D721Med (cell line): ENCODE results near the gene ICE1.
"Not testable (repeated sequence)": the region's sequence is repeated elsewhere in the genome, so short reads cannot be mapped to it uniquely, and the experiment has no call there.

Experiments used
- DNase-seq: peaks from one replicate; pipeline ENCODE4 v3.0.0; 2011; ENCODE audit warnings: low spot score; ENCODE audit not compliant: insufficient read length
- FAIRE-seq: peaks from 2 replicates; lab custom pipeline; 2011; peaks lifted over from hg19 to GRCh38; lab: Jason Lieb, UNC
- TF ChIP-seq, protein P1 (sequence below): IDR thresholded peaks from 2 replicates; pipeline ENCODE4 v1.5.1; 2012; ENCODE audit warnings: mild to moderate bottlenecking, control low read depth; ENCODE audit not compliant: insufficient read depth; ENCODE audit errors: missing control alignments

Gene ICE1

DNA sequence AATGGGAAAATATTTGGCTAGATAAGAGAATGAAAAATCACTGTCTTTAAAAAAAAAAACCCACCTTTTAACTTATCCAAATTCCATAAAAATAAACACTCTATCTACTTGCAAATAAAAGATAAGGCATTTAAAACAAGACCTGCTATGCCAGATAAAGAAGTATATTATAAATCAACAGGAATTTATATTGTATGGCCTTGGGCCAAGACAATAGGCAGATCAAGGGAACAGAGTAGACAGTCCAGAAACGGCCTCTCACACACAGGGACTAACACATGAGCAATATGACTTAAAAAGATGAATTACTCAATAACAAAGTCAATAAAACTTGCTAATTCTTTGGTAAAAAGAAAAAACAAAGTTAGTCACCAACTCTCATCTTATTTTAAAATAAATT, 34.7 kb upstream of the ICE1 start:
- TF ChIP-seq, protein P1, sequence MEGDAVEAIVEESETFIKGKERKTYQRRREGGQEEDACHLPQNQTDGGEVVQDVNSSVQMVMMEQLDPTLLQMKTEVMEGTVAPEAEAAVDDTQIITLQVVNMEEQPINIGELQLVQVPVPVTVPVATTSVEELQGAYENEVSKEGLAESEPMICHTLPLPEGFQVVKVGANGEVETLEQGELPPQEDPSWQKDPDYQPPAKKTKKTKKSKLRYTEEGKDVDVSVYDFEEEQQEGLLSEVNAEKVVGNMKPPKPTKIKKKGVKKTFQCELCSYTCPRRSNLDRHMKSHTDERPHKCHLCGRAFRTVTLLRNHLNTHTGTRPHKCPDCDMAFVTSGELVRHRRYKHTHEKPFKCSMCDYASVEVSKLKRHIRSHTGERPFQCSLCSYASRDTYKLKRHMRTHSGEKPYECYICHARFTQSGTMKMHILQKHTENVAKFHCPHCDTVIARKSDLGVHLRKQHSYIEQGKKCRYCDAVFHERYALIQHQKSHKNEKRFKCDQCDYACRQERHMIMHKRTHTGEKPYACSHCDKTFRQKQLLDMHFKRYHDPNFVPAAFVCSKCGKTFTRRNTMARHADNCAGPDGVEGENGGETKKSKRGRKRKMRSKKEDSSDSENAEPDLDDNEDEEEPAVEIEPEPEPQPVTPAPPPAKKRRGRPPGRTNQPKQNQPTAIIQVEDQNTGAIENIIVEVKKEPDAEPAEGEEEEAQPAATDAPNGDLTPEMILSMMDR: no peak

DNA sequence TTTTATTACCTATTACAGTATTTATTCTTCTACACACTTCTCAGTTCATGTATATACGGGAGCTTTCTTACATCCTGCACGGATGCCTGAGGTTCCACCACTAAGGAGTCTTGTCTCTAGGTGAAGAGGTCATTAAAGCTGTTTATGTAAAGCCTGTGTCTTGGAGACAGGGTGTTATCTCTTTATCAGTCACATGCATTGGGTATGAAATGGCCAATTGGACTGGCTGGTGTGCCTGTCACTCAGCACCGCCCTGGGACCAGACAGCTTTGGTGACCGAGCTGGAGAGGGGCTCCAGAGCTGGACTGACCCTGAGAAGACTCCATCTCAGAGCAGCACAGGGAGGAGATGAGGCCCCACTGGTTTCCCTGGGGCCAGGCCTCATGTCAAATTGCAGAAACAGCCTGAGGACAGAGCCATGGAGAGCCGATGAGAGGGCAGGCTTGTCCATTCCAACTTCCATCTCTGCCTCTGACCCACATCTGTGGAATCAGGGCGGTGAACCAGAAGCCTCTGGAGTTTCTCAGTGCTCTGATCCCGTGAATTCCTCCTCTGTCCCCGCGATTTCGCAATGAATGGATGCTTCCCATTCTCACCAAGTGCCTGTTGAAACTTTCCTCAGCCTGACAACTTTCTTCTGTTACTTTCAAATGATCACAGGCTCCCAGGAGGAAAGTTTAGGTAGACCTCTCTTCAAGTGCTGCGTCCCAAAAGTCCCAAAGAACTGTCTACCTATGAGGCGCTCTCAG, 32.2 kb upstream of the ICE1 start:
- not testable (repeated sequence) for DNase-seq

More for the DNA sequence above, 34.7 kb upstream of the ICE1 start:
- FAIRE-seq (no peak), DNase-seq (no peak)

DNA sequence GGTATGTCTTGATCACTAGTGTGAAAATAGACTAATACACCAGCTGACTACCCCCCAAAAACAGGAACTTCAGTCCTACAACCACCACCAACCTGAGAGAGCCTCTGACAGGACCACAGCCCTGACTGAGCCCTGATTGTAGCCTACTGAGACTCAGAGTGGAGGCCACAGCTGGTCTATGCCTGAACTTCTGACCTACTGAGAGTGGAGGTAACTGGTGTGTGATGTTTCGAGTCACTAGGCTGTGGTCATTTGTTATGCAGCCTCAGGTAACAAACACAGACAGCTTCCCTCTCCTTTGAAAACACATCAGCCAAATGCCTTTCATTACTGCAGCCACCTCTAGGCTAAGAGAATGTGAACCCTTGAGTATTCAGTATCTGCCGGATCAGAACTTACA, 30.0 kb upstream of the ICE1 start:
- not testable (repeated sequence) for FAIRE-seq, DNase-seq

More for the DNA sequence above, 32.2 kb upstream of the ICE1 start:
- not testable (repeated sequence) for FAIRE-seq

DNA sequence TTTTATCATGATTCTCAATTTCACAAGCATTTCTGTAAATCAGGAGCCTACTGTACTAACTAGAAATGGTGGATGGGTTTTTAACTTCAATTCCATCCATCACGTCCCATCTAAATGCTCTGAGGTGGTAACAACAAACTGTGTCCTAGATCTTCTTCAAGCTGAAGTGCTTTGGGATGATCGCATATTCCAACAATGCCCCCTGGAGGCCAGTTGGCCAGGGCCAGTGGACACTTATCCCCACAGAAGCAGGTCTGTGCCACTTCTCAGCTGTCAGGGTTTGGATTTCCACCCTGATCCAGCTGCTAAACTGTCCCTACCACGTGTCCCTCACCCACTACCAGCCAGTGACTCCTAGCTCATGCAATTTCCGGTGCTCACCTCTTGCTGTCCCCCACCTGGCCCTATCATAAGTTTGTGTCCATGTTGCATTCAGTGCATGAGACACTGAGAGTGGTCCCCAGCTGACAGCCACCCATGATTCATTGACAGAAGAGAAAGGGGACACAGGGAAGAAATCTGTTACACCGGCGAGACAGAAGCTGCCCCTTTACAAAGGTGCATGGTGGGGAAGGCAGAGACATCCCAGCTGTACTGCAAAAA, 28.0 kb upstream of the ICE1 start:
- DNase-seq, FAIRE-seq: not testable (repeated sequence)
- TF ChIP-seq, protein P1: peak; percentile 1

DNA sequence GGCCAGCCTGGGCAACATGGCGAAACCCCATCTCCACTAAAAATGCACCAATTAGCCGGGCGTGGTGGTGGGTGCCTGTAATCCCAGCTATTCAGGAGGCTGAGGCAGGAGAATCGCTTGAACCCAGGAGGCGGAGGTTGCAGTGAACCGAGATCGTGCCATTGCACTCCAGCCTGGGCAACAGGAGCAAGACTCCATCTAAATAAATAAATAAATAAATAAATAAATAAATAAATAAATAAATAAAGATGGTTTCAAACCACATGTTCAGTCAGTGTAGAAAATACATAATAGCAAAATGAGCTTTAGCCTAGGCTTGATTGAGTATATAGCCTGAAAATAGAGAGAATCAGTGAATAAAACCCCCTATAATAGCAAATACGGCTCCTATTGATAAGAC, 27.4 kb upstream of the ICE1 start:
- DNase-seq, FAIRE-seq: not testable (repeated sequence)

DNA sequence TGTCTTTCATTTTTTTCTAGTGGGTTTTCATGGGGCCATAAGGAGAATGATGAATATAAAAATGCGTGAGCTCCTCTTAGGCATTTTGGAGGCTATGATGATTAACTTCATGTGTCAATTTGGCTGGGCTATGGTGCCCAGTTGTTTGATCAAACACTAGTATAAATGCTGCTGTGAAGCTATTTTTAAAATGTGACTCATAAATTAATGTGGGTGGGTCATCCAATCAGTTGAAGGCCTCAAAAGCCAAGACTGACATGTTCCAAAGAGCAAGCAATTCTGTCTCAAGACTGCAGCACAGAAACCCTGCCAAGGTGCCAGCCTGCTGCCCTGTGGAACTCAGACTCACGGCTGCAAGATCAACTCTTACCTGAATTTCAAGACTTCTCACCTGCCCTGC, 24.4 kb upstream of the ICE1 start:
- DNase-seq: no peak
- FAIRE-seq: no peak
- TF ChIP-seq, protein P1: no peak

DNA sequence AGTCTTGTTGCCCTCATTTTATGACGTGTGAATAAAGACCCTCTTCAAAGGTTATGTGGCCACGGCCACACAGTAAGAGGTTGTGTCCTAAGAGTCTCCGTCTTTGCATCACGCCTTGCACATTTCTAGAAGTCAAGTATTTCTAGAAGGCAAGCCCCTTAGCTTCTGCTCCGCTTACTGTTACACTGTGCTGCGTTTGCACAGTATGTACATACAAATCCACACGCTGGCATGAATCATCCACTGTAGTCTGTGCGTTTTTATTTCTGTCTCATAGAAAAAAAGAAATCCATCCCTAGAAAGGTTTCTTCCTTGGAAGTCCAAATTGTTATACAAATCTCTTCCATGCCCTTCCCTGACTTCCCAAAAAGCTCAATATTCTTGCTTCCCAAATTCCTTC, 21.4 kb upstream of the ICE1 start:
- TF ChIP-seq, protein P1: no peak
- DNase-seq: no peak
- no peak for FAIRE-seq

DNA sequence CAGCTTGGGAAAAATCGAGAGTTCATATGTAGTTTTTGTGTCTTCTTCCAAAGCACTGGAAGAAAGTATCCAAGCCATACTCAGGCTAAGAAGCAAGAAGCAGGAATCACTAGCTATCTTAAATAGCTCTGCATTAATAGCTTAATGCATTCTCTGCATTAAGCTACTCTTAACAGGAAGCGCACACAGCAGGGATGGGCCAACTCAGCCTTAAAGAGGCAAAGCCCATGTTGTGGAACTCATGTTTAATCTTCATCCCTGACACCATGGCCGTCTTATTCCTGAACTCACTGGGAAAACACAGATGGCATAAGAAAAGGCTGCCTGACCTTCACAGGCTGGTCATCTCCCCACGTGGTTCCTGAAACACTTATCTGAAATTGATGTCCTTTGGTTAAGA, 18.7 kb upstream of the ICE1 start:
- TF ChIP-seq, protein P1: no peak
- no peak for DNase-seq
- FAIRE-seq: no peak
